ENCODE results near the gene LDLRAD4. TPM values are rescaled to one million over a fixed set of nuclear protein-coding genes. Genes with fewer than 3 reads are reported as not detected.
"Not testable (repeated sequence)": the region's sequence is repeated elsewhere in the genome, so short reads cannot be mapped to it uniquely, and the experiment has no call there.

The LDLRAD4 gene
- total RNA-seq, 1 experiment from 2014 or later = 1.7 TPM

GRCh38 chr18:13486686-13487085, 268.1 kb downstream of the LDLRAD4 start:
- TF ChIP-seq CTCF (conservative IDR thresholded peaks at IDR 0.05) (no peak), EZH2 (IDR thresholded peaks at IDR 0.05; ENCODE audit: low read depth) (no peak)

GRCh38 chr18:13487237-13487636, 268.7 kb downstream of the LDLRAD4 start:
- DNase-seq = no peak
- Histone ChIP-seq H3K36me3 (ENCODE audit: low read depth) (no peaks in the 10 kb centered on the region), H2AFZ (no peak overlapping the region), H4K20me1 (ENCODE audit: insufficient read depth) (no peaks in the 10 kb centered on the region), H3F3A (ENCODE audit: insufficient read depth, low read depth) (no peaks in the 10 kb centered on the region), H3K79me2 (ENCODE audit: low read depth) (no peaks in the 10 kb centered on the region), H3K4me3 (no peak overlapping the region), H3K27me3 (ENCODE audit: insufficient read depth, low read depth) (peaks cover 96% of the 10 kb centered on the region), H3K27ac (no peak overlapping the region), H3K9me3 (ENCODE audit: insufficient read depth, low read depth) (no peaks in the 10 kb centered on the region), H3K4me2 (no peak overlapping the region), H3K4me1 (replicated peaks; ENCODE audit: insufficient read depth) (no peaks in the 10 kb centered on the region), H3K9me2 (ENCODE audit: insufficient read depth) (no peaks in the 10 kb centered on the region)
- no peak for TF ChIP-seq CTCF (conservative IDR thresholded peaks at IDR 0.05)
- no peak for TF ChIP-seq EZH2 (IDR thresholded peaks at IDR 0.05; ENCODE audit: low read depth)
- ChIA-PET CTCF (no interaction called here), POLR2A (ENCODE audit: unreplicated experiment) (no interaction called here)
- no TSS peak for BruUV-seq (replicated peaks)
- intact Hi-C loops (cut with micrococcal nuclease; ENCODE audit: unreplicated experiment) = no loop called here

More at GRCh38 chr18:13486686-13487085, 268.1 kb downstream of the LDLRAD4 start:
- H3K79me2 ChIP-seq (ENCODE audit: low read depth) = no peaks in the 10 kb centered on the region
- no peaks in the 10 kb centered on the region for H4K20me1 ChIP-seq (ENCODE audit: insufficient read depth)
- H3K27me3 ChIP-seq (ENCODE audit: insufficient read depth, low read depth) = peaks cover 96% of the 10 kb centered on the region
- intact Hi-C loops (cut with micrococcal nuclease; ENCODE audit: unreplicated experiment) = no loop called here
- H3K9me2 ChIP-seq (ENCODE audit: insufficient read depth) = no peaks in the 10 kb centered on the region
- ChIA-PET CTCF (no interaction called here), POLR2A (ENCODE audit: unreplicated experiment) (no interaction called here)
- no peak overlapping the region for H3K27ac ChIP-seq
- no peak overlapping the region for H3K4me3 ChIP-seq
- no peaks in the 10 kb centered on the region for H3K36me3 ChIP-seq (ENCODE audit: low read depth)
- no peaks in the 10 kb centered on the region for H3K4me1 ChIP-seq (replicated peaks; ENCODE audit: insufficient read depth)
- H3F3A ChIP-seq (ENCODE audit: insufficient read depth, low read depth) = no peaks in the 10 kb centered on the region
- no peak overlapping the region for H3K4me2 ChIP-seq
- H2AFZ ChIP-seq = no peak overlapping the region
- DNase-seq = no peak
- no TSS peak for BruUV-seq (replicated peaks)
- no peaks in the 10 kb centered on the region for H3K9me3 ChIP-seq (ENCODE audit: insufficient read depth, low read depth)

GRCh38 chr18:13488281-13488929, 269.8 kb downstream of the LDLRAD4 start:
- peaks cover 96% of the 10 kb centered on the region for H3K27me3 ChIP-seq (ENCODE audit: insufficient read depth, low read depth)
- H3K36me3 ChIP-seq (ENCODE audit: low read depth) = no peaks in the 10 kb centered on the region
- no peaks in the 10 kb centered on the region for H3K9me2 ChIP-seq (ENCODE audit: insufficient read depth)
- no peaks in the 10 kb centered on the region for H3F3A ChIP-seq (ENCODE audit: insufficient read depth, low read depth)
- no peak overlapping the region for H3K4me3 ChIP-seq
- no peaks in the 10 kb centered on the region for H3K4me1 ChIP-seq (replicated peaks; ENCODE audit: insufficient read depth)
- no peak for TF ChIP-seq EZH2 (IDR thresholded peaks at IDR 0.05; ENCODE audit: low read depth)
- TF ChIP-seq CTCF (conservative IDR thresholded peaks at IDR 0.05) = no peak
- H3K9me3 ChIP-seq (ENCODE audit: insufficient read depth, low read depth) = no peaks in the 10 kb centered on the region
- intact Hi-C loops (cut with micrococcal nuclease; ENCODE audit: unreplicated experiment) = no loop called here
- ChIA-PET POLR2A (ENCODE audit: unreplicated experiment) (no interaction called here), CTCF (no interaction called here)
- DNase-seq = no peak
- BruUV-seq (replicated peaks) = no TSS peak
- H3K4me2 ChIP-seq = no peak overlapping the region
- no peak overlapping the region for H3K27ac ChIP-seq
- H4K20me1 ChIP-seq (ENCODE audit: insufficient read depth) = no peaks in the 10 kb centered on the region
- H3K79me2 ChIP-seq (ENCODE audit: low read depth) = no peaks in the 10 kb centered on the region
- H2AFZ ChIP-seq = no peak overlapping the region

- H3K79me2 ChIP-seq (ENCODE audit: low read depth); H3K27ac ChIP-seq; H3K9me2 ChIP-seq (ENCODE audit: insufficient read depth); H3F3A ChIP-seq (ENCODE audit: insufficient read depth, low read depth); H3K36me3 ChIP-seq (ENCODE audit: low read depth); H2AFZ ChIP-seq; H3K4me3 ChIP-seq; DNase-seq; H3K4me2 ChIP-seq; H3K9me3 ChIP-seq (ENCODE audit: insufficient read depth, low read depth); POLR2A ChIA-PET (ENCODE audit: unreplicated experiment); H4K20me1 ChIP-seq (ENCODE audit: insufficient read depth); intact Hi-C loops (cut with micrococcal nuclease; ENCODE audit: unreplicated experiment); BruUV-seq (replicated peaks); CTCF ChIA-PET; H3K4me1 ChIP-seq (replicated peaks; ENCODE audit: insufficient read depth): not testable (repeated sequence)
- peaks cover 97% of the 10 kb centered on the region for H3K27me3 ChIP-seq (ENCODE audit: insufficient read depth, low read depth)
Observed at GRCh38 chr18:13489303-13489702, 270.7 kb downstream of the LDLRAD4 start.

All from PC-9 (cell line).